HG02938 (cell line): ENCODE measurements around the gene RYR3.

Experiments
- ATAC-seq: cut with Tn5 transposase; IDR thresholded peaks from one replicate; pipeline ENCODE4 v1.9.1; 2021; ENCODE audit warnings: mild to moderate bottlenecking, moderate library complexity; ENCODE audit not compliant: unreplicated experiment

Gene RYR3

GRCh38 chr15:33698126-33698525 is 387.4 kb downstream of the RYR3 start:
- no peak for ATAC-seq

DNA sequence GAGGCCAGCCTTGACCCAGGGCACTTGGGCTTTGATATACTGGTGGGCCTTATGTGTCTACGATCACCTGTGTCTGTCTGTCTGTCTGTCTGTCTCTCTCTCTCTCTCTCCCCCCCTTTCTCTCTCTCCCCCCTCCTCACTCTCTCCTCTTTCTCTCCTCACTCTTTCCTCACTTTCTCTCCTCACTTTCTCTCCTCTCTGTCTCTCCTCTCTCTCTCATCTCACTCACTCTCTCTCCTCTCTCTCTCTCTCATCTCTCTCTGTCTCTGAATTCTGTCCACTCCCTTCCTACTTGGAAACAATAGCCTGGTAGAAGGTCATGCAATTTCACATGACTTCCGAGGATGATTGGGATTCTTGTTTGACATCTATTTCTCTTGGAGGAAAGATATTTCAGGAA is 388.4 kb downstream of the RYR3 start:
- ATAC-seq = no peak

DNA sequence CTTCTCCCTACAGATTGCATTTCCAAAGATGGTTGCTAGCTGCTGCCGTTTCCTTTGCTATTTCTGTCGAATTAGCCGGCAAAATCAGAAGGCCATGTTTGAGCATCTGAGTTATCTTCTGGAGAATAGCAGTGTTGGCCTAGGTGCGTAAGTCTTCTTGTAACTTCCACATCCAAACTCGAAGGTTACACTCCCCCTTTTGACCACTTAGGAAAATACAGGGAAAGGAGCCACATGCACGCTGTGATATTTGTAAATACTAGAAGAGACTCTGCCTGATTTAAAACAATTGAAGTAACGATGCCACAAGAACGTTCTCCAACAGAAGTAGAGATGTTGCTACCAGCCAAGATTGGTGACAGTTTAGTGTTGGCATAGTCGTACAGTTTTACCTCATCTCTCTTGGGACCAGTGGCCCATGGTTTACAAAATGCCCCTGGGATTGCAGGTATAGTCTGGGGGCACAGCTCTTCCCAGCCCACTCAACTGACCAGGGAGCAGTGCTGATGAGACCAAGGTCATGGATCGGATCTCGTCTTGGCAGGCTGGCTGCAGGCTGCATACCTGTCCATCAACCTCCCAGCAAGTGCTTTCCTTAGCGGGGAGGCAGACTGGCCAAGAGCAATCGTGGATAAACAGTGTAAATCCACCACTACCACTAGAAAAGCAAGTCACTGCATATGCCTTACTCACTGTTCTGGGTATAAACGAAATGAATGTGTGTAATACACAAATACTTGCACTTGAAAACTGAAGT is 389.1 kb downstream of the RYR3 start:
- no peak for ATAC-seq

GRCh38 chr15:33700695-33701303 is 390.0 kb downstream of the RYR3 start:
- peak; percentile 68 for ATAC-seq

DNA sequence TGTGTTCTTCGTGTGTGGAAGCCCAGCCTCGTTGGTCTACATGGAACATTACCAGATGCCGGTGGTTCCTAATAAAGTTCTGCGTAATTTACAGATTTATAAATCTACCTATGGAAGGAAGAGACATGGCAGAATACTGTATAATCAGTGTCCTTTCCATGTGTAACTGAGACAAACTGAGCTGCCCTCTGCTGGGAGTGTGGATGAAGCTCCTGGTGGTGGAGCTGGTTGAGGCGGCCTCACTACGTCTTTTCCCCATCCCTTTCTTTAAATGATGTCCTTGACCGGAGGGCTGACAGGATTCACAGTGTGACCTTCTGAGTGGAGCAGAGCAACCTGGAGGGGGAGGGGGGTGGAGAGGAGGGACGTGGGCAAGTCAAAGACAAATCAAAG is 390.5 kb downstream of the RYR3 start:
- ATAC-seq = no peak

GRCh38 chr15:33706173-33706572 is 395.4 kb downstream of the RYR3 start:
- no peak for ATAC-seq

- no peak for ATAC-seq
Observed at GRCh38 chr15:33710748-33711147, 400.0 kb downstream of the RYR3 start.

DNA sequence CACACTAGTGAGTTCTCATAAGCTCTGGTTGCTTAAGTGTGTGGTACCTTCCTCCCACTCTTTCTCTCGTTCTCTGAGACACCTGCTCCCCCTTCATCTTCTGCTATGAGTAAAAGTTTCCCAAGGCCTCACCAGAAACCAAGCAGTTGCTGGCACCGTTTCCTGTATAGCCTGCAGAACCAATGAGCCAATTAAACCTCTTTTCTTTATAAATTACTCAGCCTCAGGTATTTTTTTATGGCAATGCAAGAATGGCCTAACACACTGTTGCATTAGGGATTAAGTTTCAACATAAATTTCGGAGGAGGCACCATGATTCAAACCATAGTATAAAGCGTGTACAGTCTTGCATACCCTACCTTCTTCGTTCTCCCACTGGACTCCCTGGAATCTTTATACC is 405.3 kb downstream of the RYR3 start:
- ATAC-seq = no peak

DNA sequence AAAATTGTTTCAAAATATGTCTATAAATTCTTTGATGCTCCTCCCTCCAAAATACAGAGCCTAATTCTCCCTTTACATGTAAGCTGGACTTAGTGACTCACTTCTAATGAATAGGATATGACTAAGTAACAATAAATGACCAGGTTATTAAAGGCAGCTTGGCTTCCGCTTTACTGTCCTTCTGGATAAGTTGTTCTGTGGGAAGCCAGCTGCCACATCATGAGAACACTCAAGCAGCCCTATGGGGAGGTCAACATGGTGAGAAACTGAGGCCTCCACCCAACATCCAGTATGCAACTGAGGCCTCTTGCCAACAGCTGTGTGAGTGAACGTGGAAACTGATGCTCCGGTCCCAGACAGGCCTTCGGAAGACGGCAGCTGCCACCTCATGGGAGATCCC is 410.2 kb downstream of the RYR3 start:
- ATAC-seq = no peak

GRCh38 chr15:33722005-33722672 is 411.4 kb downstream of the RYR3 start:
- ATAC-seq = peak; percentile 96

DNA sequence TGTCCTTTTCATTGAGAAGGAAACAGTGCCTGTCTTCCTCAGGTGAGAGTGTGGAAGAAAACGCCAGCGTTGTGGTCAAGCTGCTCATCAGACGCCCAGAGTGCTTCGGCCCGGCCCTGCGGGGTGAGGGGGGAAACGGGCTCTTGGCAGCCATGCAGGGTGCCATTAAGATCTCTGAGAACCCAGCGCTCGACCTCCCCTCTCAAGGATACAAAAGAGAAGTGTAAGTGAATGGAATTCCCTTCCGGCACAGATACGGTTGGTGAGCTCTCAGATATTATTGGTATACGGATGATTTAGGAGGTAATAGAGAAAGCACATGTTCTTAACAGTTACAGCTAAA is 411.9 kb downstream of the RYR3 start:
- no peak for ATAC-seq

- ATAC-seq = no peak
Observed at GRCh38 chr15:33724321-33725036, 413.7 kb downstream of the RYR3 start.

DNA sequence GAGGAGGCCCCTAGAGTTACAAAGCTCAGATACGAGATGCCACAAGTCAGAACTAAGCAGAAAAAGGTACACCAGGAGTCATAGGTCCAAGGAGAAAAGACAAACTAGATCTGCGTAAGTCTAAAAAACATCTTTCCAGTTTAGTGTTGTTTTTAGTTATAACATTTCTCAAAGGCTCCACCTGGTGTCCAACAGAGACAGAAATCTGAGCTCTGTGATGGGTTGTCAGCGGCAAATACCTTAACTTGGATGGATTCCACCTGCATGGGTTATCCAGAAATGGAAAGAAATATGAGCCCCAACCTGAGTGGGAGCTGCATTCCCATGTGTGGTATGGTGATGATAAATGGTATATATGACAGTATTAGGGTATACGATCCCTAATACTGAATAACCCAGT is 418.9 kb downstream of the RYR3 start:
- ATAC-seq = no peak

GRCh38 chr15:33730815-33731214 is 420.0 kb downstream of the RYR3 start:
- ATAC-seq = no peak

DNA sequence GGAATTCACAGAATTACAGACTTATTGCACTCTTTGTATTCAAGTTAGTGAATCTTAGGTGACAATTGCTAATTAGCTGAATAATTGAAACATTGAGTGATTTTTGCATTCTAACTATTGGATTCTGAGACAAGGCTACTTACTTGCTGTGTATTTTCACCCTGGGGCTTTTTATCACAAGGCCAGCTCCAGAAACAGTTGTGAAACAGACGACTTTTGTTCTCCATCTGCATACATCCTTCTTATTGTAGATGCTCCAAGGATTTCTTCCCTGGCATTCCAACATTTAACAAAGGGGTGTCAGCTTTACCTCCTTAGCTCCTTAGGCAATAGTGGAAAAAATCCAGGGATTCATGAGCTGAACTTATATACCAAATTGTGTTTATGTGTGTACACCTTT is 424.4 kb downstream of the RYR3 start:
- no peak for ATAC-seq

DNA sequence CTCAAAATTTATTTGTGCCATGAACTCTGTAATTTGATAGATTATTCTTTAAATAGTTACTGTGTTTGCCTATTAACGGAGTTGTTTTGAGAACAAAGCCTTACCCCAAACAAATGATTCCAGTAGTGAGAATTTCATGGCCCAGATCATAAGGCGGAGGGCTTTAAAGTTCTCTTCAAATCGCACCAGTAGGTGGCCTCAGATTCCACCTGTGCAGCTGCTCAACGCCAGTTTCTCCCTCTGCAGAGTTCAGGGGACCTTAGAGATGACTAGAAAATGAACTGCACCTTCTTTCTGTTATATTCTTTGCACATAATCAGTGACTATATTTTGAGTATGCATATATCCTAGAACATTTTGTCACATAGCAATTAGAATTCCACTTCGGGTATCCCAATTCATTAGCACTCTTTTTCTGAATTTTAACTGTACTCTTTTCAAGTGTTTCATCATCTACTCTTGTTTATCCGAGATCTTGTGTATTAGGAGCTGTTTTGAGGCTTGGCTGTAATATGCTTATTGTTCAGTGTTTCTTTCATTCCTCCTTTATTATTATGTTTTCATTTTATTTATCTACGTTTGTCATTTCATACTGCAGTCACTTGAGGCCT is 425.0 kb downstream of the RYR3 start:
- ATAC-seq = no peak

- ATAC-seq = no peak
Observed at GRCh38 chr15:33737687-33738601, 427.2 kb downstream of the RYR3 start.

DNA sequence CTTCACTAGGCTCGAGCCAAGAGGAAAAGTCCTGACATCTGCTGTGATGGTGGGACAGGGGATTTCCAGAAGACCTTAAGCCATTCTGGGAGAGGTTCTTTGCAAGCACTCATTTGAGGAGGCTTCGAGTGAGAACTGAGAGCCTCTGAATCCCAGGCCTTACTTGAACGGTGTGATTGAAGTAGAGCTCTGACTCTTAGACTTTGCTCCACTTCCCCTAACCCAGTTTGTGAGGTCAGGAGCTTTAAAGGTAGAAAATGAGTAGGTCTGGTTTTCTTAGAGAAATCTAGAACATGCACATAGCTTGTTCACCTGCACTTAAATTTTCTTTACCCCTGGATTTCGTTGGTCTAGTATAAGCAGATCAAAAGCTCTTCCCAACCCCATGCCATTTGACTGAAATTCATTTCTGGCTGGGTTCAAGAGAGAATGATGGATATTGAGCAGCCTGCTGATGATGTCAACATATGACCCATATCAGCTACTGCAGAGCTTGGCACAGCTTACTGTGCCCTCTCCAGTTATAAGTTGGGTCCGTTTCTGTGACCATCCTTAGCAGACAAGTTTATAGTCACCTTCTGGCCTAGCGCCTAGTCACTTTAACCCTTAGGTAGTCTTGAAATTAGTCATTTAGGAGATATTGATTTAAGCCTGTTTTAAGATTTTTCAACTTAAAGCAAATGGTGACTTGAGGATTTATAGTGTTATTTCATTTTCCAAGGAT is 428.3 kb downstream of the RYR3 start:
- ATAC-seq = no peak

- no peak for ATAC-seq
Observed at GRCh38 chr15:33742306-33742705, 431.5 kb downstream of the RYR3 start.

DNA sequence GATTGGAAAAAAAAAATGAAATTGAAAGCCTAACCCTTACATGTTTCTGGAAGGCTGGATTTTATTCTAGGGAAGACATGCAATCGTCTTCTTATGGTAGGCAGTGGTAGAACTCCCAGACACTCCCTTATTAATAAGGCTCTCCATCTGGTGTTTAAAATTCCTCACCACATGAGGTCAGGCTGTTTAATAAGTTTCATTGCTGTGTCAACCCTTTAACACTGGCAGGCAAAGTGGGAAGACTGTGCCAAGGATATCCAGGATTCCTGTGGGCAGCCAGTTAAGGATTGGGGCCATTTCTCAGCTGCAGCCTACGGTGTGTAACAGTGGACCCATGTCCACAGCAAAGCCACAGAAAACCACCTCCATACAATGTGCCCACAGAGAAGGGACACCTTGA is 432.0 kb downstream of the RYR3 start:
- no peak for ATAC-seq
